Mononuclear cell (primary cell): ENCODE results near the gene ZPR1. TPM values are rescaled to one million over a fixed set of nuclear protein-coding genes. Genes with fewer than 3 reads are reported as not detected.
"Not testable (repeated sequence)": the region's sequence is repeated elsewhere in the genome, so short reads cannot be mapped to it uniquely, and the experiment has no call there.

ENCODE experiments used
- H3K27me3 ChIP-seq: 2 replicates; pipeline ENCODE4 v1.6.0; 2011; ENCODE audit warnings: low read length, control low read depth; ENCODE audit not compliant: insufficient read depth
- H3K4me1 ChIP-seq: 2 replicates; pipeline ENCODE4 v1.5.1; 2011; ENCODE audit warnings: mild to moderate bottlenecking, low read length, control low read depth; ENCODE audit not compliant: insufficient read depth
- H3K4me3 ChIP-seq: 2 replicates; pipeline ENCODE4 v1.5.1; 2011; ENCODE audit warnings: mild to moderate bottlenecking, low read length, moderate library complexity
- H3K9me3 ChIP-seq: 2 replicates; pipeline ENCODE4 v1.5.1; 2011; ENCODE audit warnings: low read depth, mild to moderate bottlenecking, control low read depth, low read length
- total RNA-seq: library from RNA; depleted of rRNA; stranded (reverse); fragments of >200 nt; gene quantifications from one replicate; pipeline ENCODE4 v1.2.3, GENCODE V29; 2012

ZPR1 gene
- total RNA-seq, 1 donor: 49.2 TPM

GRCh38 chr11:116808262-116809175 is 20.7 kb upstream of the ZPR1 start:
- no peaks in the 10 kb centered on the region for H3K9me3 ChIP-seq
- H3K27me3 ChIP-seq: no peaks in the 10 kb centered on the region
- no peaks in the 10 kb centered on the region for H3K4me1 ChIP-seq
- H3K4me3 ChIP-seq: no peak overlapping the region

- Histone ChIP-seq H3K27me3 (no peaks in the 10 kb centered on the region), H3K4me1 (no peaks in the 10 kb centered on the region), H3K9me3 (no peaks in the 10 kb centered on the region), H3K4me3 (no peak overlapping the region)
Measured at GRCh38 chr11:116807601-116808261, 19.9 kb upstream of the ZPR1 start.

- Histone ChIP-seq H3K9me3 (no peaks in the 10 kb centered on the region), H3K4me1 (no peaks in the 10 kb centered on the region), H3K4me3 (no peak overlapping the region), H3K27me3 (no peaks in the 10 kb centered on the region)
Measured at GRCh38 chr11:116804001-116804400, 16.2 kb upstream of the ZPR1 start.

- H3K9me3 ChIP-seq: not testable (repeated sequence)
Measured at GRCh38 chr11:116801662-116802061, 13.8 kb upstream of the ZPR1 start.

DNA sequence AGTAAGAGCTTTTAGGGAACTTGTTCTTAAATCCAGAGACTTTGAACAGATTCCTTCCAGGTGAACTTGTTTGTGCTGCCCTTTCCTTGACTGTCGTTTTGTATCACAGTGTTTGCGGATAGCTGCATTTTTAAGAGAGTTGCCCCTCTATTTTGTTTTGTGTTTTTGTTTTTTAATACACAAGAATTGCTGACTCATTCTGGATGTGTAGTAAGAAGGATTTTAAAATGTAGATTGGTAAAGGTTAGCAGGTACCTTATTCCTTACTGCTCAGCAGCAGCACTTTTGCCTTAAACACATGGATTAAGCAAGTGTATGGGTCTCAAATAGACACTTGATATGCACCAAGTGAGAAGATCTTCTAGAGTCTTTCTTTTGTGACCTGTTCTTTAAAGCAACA is 12.8 kb upstream of the ZPR1 start:
- Histone ChIP-seq H3K27me3 (no peaks in the 10 kb centered on the region), H3K9me3 (no peaks in the 10 kb centered on the region), H3K4me1 (no peaks in the 10 kb centered on the region), H3K4me3 (no peak overlapping the region)

More at GRCh38 chr11:116801662-116802061, 13.8 kb upstream of the ZPR1 start:
- not testable (repeated sequence) for H3K27me3 ChIP-seq, H3K4me3 ChIP-seq, H3K4me1 ChIP-seq

DNA sequence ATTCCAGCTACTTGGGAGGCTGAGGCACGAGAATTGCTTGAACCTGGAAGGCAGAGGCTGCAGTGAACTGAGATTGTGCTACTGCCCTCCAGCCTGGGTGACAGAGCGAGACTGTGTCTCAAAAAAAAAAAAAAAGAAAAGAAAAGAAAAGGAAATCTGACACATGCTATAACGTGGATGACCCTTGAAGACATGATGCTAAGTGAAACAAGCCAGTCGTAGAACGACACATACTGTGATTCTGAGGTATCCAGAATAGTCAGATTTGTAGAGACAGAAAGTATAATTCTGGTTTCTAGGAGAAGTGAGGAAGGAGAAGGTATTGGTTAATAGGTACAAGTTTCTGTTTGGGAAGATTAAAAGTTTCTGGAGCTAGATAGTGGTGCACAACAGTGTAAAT is 10.5 kb upstream of the ZPR1 start:
- Histone ChIP-seq H3K27me3 (no peaks in the 10 kb centered on the region), H3K9me3 (no peaks in the 10 kb centered on the region), H3K4me1 (no peaks in the 10 kb centered on the region), H3K4me3 (no peak overlapping the region)

DNA sequence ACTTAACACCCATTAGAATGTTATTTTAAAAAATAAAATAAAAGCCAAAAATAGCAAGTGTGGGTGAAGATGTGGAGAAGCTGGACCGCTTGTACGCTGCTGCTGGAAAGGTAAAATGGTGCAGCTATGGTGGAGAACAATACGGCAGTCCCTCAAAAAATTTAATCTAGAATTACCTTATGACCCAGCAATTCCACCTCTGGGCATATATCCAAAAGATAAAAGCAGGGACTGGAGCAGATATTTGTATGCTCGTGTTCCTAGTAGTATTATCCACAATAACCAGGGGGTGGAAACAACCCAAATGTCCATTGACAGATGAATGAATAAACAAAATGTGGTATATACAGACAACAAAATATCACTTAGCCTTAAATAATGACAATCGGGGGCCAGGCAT is 10.0 kb upstream of the ZPR1 start:
- H3K4me1 ChIP-seq: no peaks in the 10 kb centered on the region
- H3K9me3 ChIP-seq: no peaks in the 10 kb centered on the region

DNA sequence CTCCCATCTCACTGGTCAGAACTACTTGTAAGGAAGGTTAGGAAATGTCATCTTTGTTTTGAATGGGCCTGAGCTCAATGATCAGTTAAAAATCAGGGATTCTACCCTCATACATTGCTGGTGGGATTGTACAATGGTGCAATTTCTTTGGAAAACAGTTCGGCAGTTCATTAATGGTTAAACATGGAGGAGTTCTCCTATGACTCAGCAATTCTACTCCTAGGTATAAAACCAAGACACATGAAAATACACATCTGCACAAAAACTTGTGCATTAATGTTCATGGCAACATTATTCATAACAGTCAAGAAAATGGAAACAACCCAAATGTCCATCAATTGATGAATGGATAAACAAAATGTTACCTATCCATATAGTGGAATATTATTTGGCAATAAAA is 8.7 kb upstream of the ZPR1 start:
- no peak overlapping the region for H3K4me3 ChIP-seq
- H3K9me3 ChIP-seq: no peaks in the 10 kb centered on the region
- peaks cover 1% of the 10 kb centered on the region for H3K4me1 ChIP-seq

More for the DNA sequence above, 10.0 kb upstream of the ZPR1 start:
- Histone ChIP-seq H3K4me3 (no peak overlapping the region), H3K27me3 (no peaks in the 10 kb centered on the region)

GRCh38 chr11:116794851-116795250 is 7.0 kb upstream of the ZPR1 start:
- Histone ChIP-seq H3K9me3 (no peaks in the 10 kb centered on the region), H3K4me3 (no peak overlapping the region), H3K4me1 (peaks cover 7% of the 10 kb centered on the region), H3K27me3 (no peaks in the 10 kb centered on the region)

More for the DNA sequence above, 8.7 kb upstream of the ZPR1 start:
- H3K27me3 ChIP-seq: no peaks in the 10 kb centered on the region

GRCh38 chr11:116793772-116794097 is 5.9 kb upstream of the ZPR1 start:
- H3K4me1 ChIP-seq: peaks cover 7% of the 10 kb centered on the region
- no peak overlapping the region for H3K4me3 ChIP-seq
- no peaks in the 10 kb centered on the region for H3K27me3 ChIP-seq
- H3K9me3 ChIP-seq: no peaks in the 10 kb centered on the region

DNA sequence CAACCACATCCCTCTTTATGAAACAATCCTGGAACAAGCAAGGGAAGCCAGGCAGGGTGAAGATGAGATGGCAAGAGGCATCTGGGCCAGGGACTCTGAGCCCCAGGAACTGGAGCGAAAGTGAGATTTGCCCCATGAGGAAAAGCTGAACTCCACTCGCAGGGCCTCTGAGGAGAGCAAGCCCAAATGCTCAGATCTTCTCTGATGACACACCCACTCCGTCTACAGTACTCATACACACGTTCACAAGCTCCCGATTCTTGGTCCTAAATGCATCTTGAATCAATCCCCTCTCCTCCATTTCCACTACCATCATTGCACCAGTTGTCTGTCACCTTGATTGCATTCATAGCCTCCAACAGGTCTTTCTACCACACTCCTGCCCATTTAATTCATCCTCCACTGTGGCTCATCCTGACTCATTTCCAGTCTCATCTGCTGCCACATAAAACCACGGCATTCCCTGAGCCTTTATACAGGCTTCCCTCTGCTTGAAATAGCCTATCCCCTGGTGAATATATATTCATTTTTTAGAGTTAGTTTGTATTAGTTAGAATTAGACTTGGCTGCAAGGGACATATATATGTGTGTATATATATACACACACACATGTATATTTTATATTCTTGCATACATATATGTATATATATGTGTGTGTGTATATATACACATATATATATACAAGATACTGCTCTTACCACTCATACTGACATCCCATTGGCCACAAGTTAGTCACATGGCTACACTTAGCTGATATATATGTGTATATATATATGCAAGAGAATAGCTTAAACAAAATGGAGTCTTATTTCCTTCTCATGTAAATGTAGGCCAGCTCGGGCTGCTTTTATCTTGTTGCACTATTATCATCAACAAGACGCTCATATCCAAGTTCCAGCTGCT is 5.3 kb upstream of the ZPR1 start:
- no peaks in the 10 kb centered on the region for H3K27me3 ChIP-seq
- H3K4me1 ChIP-seq: peaks cover 13% of the 10 kb centered on the region
- no peaks in the 10 kb centered on the region for H3K9me3 ChIP-seq
- H3K4me3 ChIP-seq: no peak overlapping the region

GRCh38 chr11:116792144-116792868 is 4.5 kb upstream of the ZPR1 start:
- Histone ChIP-seq H3K4me1 (peaks cover 16% of the 10 kb centered on the region), H3K9me3 (no peaks in the 10 kb centered on the region), H3K27me3 (no peaks in the 10 kb centered on the region), H3K4me3 (no peak overlapping the region)

- no peak within 1 kb of the TSS for H3K4me3 ChIP-seq
- H3K4me1 ChIP-seq: peaks cover 21% of the 10 kb centered on the region
- H3K9me3 ChIP-seq: no peaks in the 10 kb centered on the region
- no peaks in the 10 kb centered on the region for H3K27me3 ChIP-seq
Measured at GRCh38 chr11:116791813-116792143, 4.0 kb upstream of the ZPR1 start, which contains the start of gene APOA5. Gene APOA5 (minus strand): TSS chr11:116791879. CDS start chr11:116791860, 19 bp downstream.

DNA sequence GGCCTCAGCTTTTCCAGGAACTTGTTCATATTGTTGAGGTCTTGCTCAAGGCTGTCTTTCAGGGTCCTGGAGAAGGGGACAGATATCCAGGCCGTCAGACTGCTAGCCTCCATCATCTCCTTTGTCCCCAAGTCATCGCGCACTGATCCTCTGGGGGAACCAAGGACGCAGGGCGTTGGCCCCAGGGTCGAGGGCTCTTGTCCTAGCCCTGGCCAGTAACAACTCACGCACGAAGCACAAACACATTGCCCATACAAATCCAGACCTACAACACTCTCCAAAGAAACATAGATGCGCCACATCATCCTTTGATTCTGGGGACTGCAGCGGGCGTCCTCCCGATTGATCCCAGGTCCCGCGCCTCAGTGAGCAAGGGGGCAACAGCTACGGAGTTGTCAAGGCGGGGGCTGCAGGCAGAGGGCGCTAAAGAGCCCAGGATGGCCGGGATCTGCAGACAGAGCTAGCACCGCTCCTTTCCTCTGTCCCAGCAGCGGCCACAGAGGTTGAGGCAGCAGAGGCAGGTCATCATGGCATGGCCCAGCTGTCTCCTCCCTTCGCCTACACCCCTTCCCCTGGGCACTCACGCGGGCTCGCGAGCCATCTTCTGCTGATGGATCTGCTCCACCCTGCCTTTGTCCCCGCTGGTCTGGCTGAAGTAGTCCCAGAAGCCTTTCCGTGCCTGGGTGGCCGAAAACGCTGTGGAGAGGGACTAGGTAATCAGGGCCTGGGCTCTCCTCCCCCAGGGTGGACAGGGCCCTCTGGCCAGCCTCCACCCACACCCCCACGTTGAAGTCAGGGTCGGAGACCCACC is 3.4 kb upstream of the ZPR1 start:
- H3K27me3 ChIP-seq: no peaks in the 10 kb centered on the region
- no peaks in the 10 kb centered on the region for H3K9me3 ChIP-seq
- H3K4me3 ChIP-seq: no peak overlapping the region
- peaks cover 27% of the 10 kb centered on the region for H3K4me1 ChIP-seq
